22Rv1 (cell line): ENCODE measurements around the gene TNIP2.
"Not testable (repeated sequence)": the region's sequence is repeated elsewhere in the genome, so short reads cannot be mapped to it uniquely, and the experiment has no call there.

Source experiments
- H3K27ac ChIP-seq: fragments of 450-650 bp; 2 replicates; pipeline ENCODE4 v1.5.1; 2017
- CTCF ChIP-seq: fragments of 450-650 bp; IDR thresholded peaks from 2 replicates; pipeline ENCODE4 v1.5.1; 2017; ENCODE audit warnings: mild to moderate bottlenecking
- ZFX ChIP-seq: fragments of 450-650 bp; IDR thresholded peaks from 2 replicates; pipeline ENCODE4 v1.6.1; 2017; ENCODE audit warnings: antibody characterized with exemption, borderline replicate concordance

TNIP2 gene

GRCh38 chr4:2765832-2766526 is 9.8 kb upstream of the TNIP2 start:
- H3K27ac ChIP-seq = no peak overlapping the region
- TF ChIP-seq ZFX (no peak), CTCF (no peak)

- no peak overlapping the region for H3K27ac ChIP-seq
- TF ChIP-seq CTCF = no peak
- TF ChIP-seq ZFX = no peak
Measured at GRCh38 chr4:2763511-2763967, 7.4 kb upstream of the TNIP2 start.

GRCh38 chr4:2762486-2763370 is 6.6 kb upstream of the TNIP2 start:
- H3K27ac ChIP-seq = not testable (repeated sequence)

- no peak overlapping the region for H3K27ac ChIP-seq
- TF ChIP-seq CTCF (no peak), ZFX (no peak)
Measured at GRCh38 chr4:2762048-2762447, 5.9 kb upstream of the TNIP2 start.

- H3K27ac ChIP-seq = no peak overlapping the region
- TF ChIP-seq ZFX (no peak), CTCF (no peak)
Measured at GRCh38 chr4:2761035-2761923, 5.1 kb upstream of the TNIP2 start.

- no peak overlapping the region for H3K27ac ChIP-seq
- no peak for TF ChIP-seq CTCF
Measured at GRCh38 chr4:2757426-2757825, 1.3 kb upstream of the TNIP2 start.

- TF ChIP-seq ZFX (no peak), CTCF (no peak)
- peak overlapping the region; percentile 90; the same call in 1 of the 2 replicates for H3K27ac ChIP-seq
Measured at GRCh38 chr4:2756691-2757350, 685 bp upstream of the TNIP2 start.
